Measurements from ENCODE around the gene HOTAIR. TPM values are rescaled to one million over a fixed set of nuclear protein-coding genes. Genes with fewer than 3 reads are reported as not detected.
A peak's percentile ranks its signal among the peaks of the same experiment; 100 is the strongest.

The HOTAIR gene
- polyA plus RNA-seq, 1 donor from 2014 or later, result not detected

GRCh38 chr12:53981634-53982565 is 7.1 kb upstream of the HOTAIR start:
- peaks cover 0 to 5% (median 0%) of the 10 kb centered on the region in 3 donors for H3K9me3 Mint-ChIP-seq
- H3K27me3 Mint-ChIP-seq, result peaks cover 79% of the 10 kb centered on the region
- peaks cover 4 to 12% (median 7%) of the 10 kb centered on the region in 3 donors for H3K4me1 Mint-ChIP-seq
- H3K27ac Mint-ChIP-seq, result peak overlapping the region; percentile 82 to 96 (median 93)
- peak overlapping the region in 2 of 4 donors; percentile 27 to 81 for H3K4me3 Mint-ChIP-seq
- H3K36me3 Mint-ChIP-seq, result peaks cover 4% of the 10 kb centered on the region

- Mint-ChIP-seq H3K27me3 (peaks cover 75% of the 10 kb centered on the region), H3K4me1 (peaks cover 4 to 13% (median 6%) of the 10 kb centered on the region in 3 donors), H3K4me3 (peak overlapping the region in 2 of 4 donors; percentile 48 to 81), H3K9me3 (peaks cover 0 to 5% (median 0%) of the 10 kb centered on the region in 3 donors), H3K36me3 (peaks cover 4% of the 10 kb centered on the region), H3K27ac (peak overlapping the region; percentile 20 to 93 (median 89))
Observed at GRCh38 chr12:53980802-53981496, 6.2 kb upstream of the HOTAIR start.

- Mint-ChIP-seq H3K4me1 (peaks cover 3 to 13% (median 10%) of the 10 kb centered on the region in 3 donors), H3K27ac (peak overlapping the region; percentile 20 to 93 (median 89)), H3K4me3 (peak overlapping the region in 2 of 4 donors; percentile 58 to 81), H3K9me3 (peaks cover 0 to 5% (median 0%) of the 10 kb centered on the region in 3 donors), H3K36me3 (peaks cover 4% of the 10 kb centered on the region), H3K27me3 (peaks cover 77% of the 10 kb centered on the region)
Observed at GRCh38 chr12:53980104-53980801, 5.5 kb upstream of the HOTAIR start.

- peaks cover 3 to 13% (median 10%) of the 10 kb centered on the region in 3 donors for H3K4me1 Mint-ChIP-seq
- peak overlapping the region in 1 of 4 donors; percentile 69 for H3K4me3 Mint-ChIP-seq
- H3K36me3 Mint-ChIP-seq, result peaks cover 1% of the 10 kb centered on the region
- peaks cover 0 to 3% (median 0%) of the 10 kb centered on the region in 3 donors for H3K9me3 Mint-ChIP-seq
- peak overlapping the region; percentile 13 to 93 (median 92) for H3K27ac Mint-ChIP-seq
- H3K27me3 Mint-ChIP-seq, result peaks cover 76% of the 10 kb centered on the region
Observed at GRCh38 chr12:53978477-53979356, 4.0 kb upstream of the HOTAIR start.

GRCh38 chr12:53977596-53978445 is 3.1 kb upstream of the HOTAIR start:
- H3K4me1 Mint-ChIP-seq, result peaks cover 4 to 13% (median 10%) of the 10 kb centered on the region in 3 donors
- peaks cover 74% of the 10 kb centered on the region for H3K27me3 Mint-ChIP-seq
- H3K27ac Mint-ChIP-seq, result peak overlapping the region in 2 of 3 donors; percentile 43 to 93
- peaks cover 1% of the 10 kb centered on the region for H3K36me3 Mint-ChIP-seq
- peaks cover 2 to 5% (median 3%) of the 10 kb centered on the region in 3 donors for H3K9me3 Mint-ChIP-seq
- peak overlapping the region in 2 of 4 donors; percentile 53 to 69 for H3K4me3 Mint-ChIP-seq

GRCh38 chr12:53976823-53977595 is 2.3 kb upstream of the HOTAIR start:
- Mint-ChIP-seq H3K27ac (peak overlapping the region in 2 of 3 donors; percentile 43 to 93), H3K9me3 (peaks cover 2 to 5% (median 3%) of the 10 kb centered on the region in 3 donors), H3K4me1 (peaks cover 5 to 13% (median 10%) of the 10 kb centered on the region in 3 donors), H3K27me3 (peaks cover 73% of the 10 kb centered on the region), H3K36me3 (peaks cover 1% of the 10 kb centered on the region), H3K4me3 (peak overlapping the region in 3 of 4 donors; percentile 22 to 69 (median 51))

- H3K9me3 Mint-ChIP-seq, result peaks cover 2 to 5% (median 3%) of the 10 kb centered on the region in 3 donors
- peak overlapping the region in 2 of 4 donors; percentile 51 to 69 for H3K4me3 Mint-ChIP-seq
- peaks cover 5 to 12% (median 10%) of the 10 kb centered on the region in 3 donors for H3K4me1 Mint-ChIP-seq
- peaks cover 1% of the 10 kb centered on the region for H3K36me3 Mint-ChIP-seq
- H3K27me3 Mint-ChIP-seq, result peaks cover 77% of the 10 kb centered on the region
- H3K27ac Mint-ChIP-seq, result peak overlapping the region in 2 of 3 donors; percentile 43 to 93
Observed at GRCh38 chr12:53976172-53976822, 1.5 kb upstream of the HOTAIR start.

GRCh38 chr12:53975479-53976152 is 862 bp upstream of the HOTAIR start:
- H3K4me3 Mint-ChIP-seq, result peak overlapping the region in 3 of 4 donors; percentile 32 to 85 (median 81)
- H3K4me1 Mint-ChIP-seq, result peaks cover 5 to 10% (median 6%) of the 10 kb centered on the region in 3 donors
- H3K9me3 Mint-ChIP-seq, result peaks cover 2 to 5% (median 3%) of the 10 kb centered on the region in 3 donors
- H3K36me3 Mint-ChIP-seq, result peaks cover 1% of the 10 kb centered on the region
- peaks cover 78% of the 10 kb centered on the region for H3K27me3 Mint-ChIP-seq
- H3K27ac Mint-ChIP-seq, result peak overlapping the region; percentile 59 to 93 (median 85)

- H3K9me3 Mint-ChIP-seq, result peaks cover 2 to 5% (median 3%) of the 10 kb centered on the region in 3 donors
- H3K36me3 Mint-ChIP-seq, result peaks cover 1% of the 10 kb centered on the region
- H3K4me3 Mint-ChIP-seq, result peak overlapping the region; percentile 32 to 85 (median 69)
- peaks cover 5 to 10% (median 5%) of the 10 kb centered on the region in 3 donors for H3K4me1 Mint-ChIP-seq
- H3K27me3 Mint-ChIP-seq, result peaks cover 78% of the 10 kb centered on the region
- peak overlapping the region; percentile 59 to 93 (median 85) for H3K27ac Mint-ChIP-seq
Observed at GRCh38 chr12:53975064-53975471, 314 bp upstream of the HOTAIR start.

GRCh38 chr12:53973236-53974042 is 1.3 kb downstream of the HOTAIR start:
- Mint-ChIP-seq H3K27ac (peak overlapping the region; percentile 92 to 98 (median 95)), H3K36me3 (peaks cover 1% of the 10 kb centered on the region), H3K4me1 (peaks cover 5 to 8% (median 5%) of the 10 kb centered on the region in 3 donors), H3K27me3 (peaks cover 78% of the 10 kb centered on the region), H3K9me3 (peaks cover 1 to 5% (median 2%) of the 10 kb centered on the region in 3 donors), H3K4me3 (peak overlapping the region; percentile 20 to 81 (median 50))

Measured in IgD-negative memory B cell (primary cell).